ENCODE measurements around the gene ADPRHL1.

Gene ADPRHL1

DNA sequence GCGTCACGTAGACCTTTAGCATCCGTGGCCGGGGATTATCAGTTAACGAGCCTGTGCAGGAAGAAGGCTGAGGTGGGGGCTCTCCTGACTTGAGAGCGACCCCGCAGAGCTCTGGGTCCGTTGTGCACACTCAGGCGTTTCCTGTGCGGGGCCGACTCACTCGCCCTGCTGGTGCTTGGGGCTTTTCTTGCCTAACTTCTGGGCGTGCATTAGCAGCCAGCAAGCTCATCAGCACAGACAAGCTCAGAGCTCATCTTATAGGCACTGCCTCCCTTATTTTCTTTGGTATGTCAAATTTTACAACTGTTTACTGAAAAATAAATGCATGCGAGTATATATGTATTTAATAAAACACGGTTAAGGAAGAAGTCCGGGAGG is 23.7 kb downstream of the ADPRHL1 start:
- Histone ChIP-seq H4K20me1 (ENCODE audit: insufficient read depth) (no peaks in the 10 kb centered on the region), H3K4me2 (no peak overlapping the region), H3K79me2 (ENCODE audit: insufficient read depth, low read depth) (no peaks in the 10 kb centered on the region), H3K36me3 (ENCODE audit: insufficient read depth) (no peaks in the 10 kb centered on the region), H3K4me1 (ENCODE audit: low read depth, poor library complexity, severe bottlenecking) (peaks cover 17% of the 10 kb centered on the region), H3K27me3 (ENCODE audit: insufficient read depth, low read depth) (no peaks in the 10 kb centered on the region), H2AFZ (ENCODE audit: low read depth) (no peak overlapping the region), H3K27ac (no peak overlapping the region), H3K4me3 (IDR thresholded peaks at IDR 0.05; ENCODE audit: insufficient read depth, low read depth, low read length) (no peak overlapping the region), H3K9ac (no peak overlapping the region)
- TF ChIP-seq, protein P1, sequence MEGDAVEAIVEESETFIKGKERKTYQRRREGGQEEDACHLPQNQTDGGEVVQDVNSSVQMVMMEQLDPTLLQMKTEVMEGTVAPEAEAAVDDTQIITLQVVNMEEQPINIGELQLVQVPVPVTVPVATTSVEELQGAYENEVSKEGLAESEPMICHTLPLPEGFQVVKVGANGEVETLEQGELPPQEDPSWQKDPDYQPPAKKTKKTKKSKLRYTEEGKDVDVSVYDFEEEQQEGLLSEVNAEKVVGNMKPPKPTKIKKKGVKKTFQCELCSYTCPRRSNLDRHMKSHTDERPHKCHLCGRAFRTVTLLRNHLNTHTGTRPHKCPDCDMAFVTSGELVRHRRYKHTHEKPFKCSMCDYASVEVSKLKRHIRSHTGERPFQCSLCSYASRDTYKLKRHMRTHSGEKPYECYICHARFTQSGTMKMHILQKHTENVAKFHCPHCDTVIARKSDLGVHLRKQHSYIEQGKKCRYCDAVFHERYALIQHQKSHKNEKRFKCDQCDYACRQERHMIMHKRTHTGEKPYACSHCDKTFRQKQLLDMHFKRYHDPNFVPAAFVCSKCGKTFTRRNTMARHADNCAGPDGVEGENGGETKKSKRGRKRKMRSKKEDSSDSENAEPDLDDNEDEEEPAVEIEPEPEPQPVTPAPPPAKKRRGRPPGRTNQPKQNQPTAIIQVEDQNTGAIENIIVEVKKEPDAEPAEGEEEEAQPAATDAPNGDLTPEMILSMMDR (conservative IDR thresholded peaks at IDR 0.05; ENCODE audit: low read depth, low read length), result no peak

DNA sequence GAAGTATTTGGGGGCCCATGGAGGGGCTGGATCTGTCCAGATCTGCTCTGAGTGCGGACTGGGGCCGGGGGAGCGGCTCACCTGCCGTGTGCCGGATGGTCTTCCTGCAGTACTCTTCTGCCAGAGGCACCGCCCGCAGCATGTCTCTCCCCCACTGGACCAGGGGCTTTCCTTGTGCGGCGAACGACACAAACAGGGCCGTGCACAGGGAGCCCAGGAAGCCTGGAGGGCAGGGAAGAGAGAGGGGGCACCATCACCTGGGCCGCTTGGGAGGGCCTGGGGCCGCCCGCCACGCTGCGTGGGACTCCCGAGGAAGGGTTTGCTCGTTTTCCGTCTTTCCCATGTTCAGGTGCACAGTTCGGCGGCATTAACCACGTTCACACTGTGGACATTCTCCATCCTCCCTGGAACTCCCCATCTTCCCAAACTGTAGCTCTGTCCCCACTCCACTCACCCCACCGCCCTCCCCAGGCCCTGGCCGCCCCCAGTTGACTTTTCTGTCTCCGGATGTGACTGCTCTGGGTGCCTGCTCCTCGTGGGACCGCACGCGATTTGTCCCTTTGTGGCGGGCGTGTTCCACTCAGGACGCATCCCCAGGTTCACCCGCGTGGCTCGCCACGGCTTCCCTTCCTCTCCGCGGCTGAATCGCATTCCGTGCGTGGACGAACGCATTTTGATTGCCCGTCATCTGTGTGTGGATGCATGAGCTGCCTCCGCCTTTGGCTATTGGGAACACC is 24.2 kb downstream of the ADPRHL1 start:
- Histone ChIP-seq H3K27me3 (ENCODE audit: insufficient read depth, low read depth) (no peaks in the 10 kb centered on the region), H3K27ac (no peak overlapping the region), H3K4me2 (no peak overlapping the region), H2AFZ (ENCODE audit: low read depth) (no peak overlapping the region), H3K4me1 (ENCODE audit: low read depth, poor library complexity, severe bottlenecking) (peaks cover 17% of the 10 kb centered on the region), H4K20me1 (ENCODE audit: insufficient read depth) (no peaks in the 10 kb centered on the region), H3K9ac (no peak overlapping the region), H3K79me2 (ENCODE audit: insufficient read depth, low read depth) (no peaks in the 10 kb centered on the region), H3K36me3 (ENCODE audit: insufficient read depth) (no peaks in the 10 kb centered on the region), H3K4me3 (IDR thresholded peaks at IDR 0.05; ENCODE audit: insufficient read depth, low read depth, low read length) (no peak overlapping the region)
- TF ChIP-seq, protein P1 (conservative IDR thresholded peaks at IDR 0.05; ENCODE audit: low read depth, low read length), result no peak

DNA sequence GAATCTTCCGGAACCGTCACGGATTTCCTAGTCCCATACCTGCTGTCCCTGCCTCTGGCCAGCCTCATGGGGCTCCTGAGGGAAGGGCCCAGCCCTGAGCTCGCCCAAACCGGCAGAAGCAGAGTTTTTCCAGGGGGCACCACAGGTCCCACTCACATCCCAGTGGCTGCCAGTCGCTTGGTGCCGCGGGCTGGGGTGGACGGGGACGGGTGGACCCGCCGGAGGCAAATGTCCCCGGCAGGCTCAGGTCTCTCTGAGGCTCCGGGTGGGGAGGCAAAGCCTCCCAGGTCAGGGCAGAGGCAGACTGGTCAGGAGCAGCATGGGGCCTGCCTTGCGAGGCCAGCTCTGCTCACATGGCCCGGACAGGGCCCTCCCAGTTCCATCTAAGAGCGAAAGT is 24.8 kb downstream of the ADPRHL1 start:
- H2AFZ ChIP-seq (ENCODE audit: low read depth), result no peak overlapping the region
- no peak overlapping the region for H3K27ac ChIP-seq
- H3K36me3 ChIP-seq (ENCODE audit: insufficient read depth), result no peaks in the 10 kb centered on the region
- H4K20me1 ChIP-seq (ENCODE audit: insufficient read depth), result no peaks in the 10 kb centered on the region
- no peaks in the 10 kb centered on the region for H3K79me2 ChIP-seq (ENCODE audit: insufficient read depth, low read depth)
- H3K4me1 ChIP-seq (ENCODE audit: low read depth, poor library complexity, severe bottlenecking), result peaks cover 17% of the 10 kb centered on the region
- TF ChIP-seq, protein P1 (conservative IDR thresholded peaks at IDR 0.05; ENCODE audit: low read depth, low read length), result no peak
- no peaks in the 10 kb centered on the region; the same call in 1 of the 2 replicates for H3K27me3 ChIP-seq (ENCODE audit: insufficient read depth, low read depth)
- H3K9ac ChIP-seq, result no peak overlapping the region
- H3K4me2 ChIP-seq, result no peak overlapping the region
- H3K4me3 ChIP-seq (IDR thresholded peaks at IDR 0.05; ENCODE audit: insufficient read depth, low read depth, low read length), result no peak overlapping the region

DNA sequence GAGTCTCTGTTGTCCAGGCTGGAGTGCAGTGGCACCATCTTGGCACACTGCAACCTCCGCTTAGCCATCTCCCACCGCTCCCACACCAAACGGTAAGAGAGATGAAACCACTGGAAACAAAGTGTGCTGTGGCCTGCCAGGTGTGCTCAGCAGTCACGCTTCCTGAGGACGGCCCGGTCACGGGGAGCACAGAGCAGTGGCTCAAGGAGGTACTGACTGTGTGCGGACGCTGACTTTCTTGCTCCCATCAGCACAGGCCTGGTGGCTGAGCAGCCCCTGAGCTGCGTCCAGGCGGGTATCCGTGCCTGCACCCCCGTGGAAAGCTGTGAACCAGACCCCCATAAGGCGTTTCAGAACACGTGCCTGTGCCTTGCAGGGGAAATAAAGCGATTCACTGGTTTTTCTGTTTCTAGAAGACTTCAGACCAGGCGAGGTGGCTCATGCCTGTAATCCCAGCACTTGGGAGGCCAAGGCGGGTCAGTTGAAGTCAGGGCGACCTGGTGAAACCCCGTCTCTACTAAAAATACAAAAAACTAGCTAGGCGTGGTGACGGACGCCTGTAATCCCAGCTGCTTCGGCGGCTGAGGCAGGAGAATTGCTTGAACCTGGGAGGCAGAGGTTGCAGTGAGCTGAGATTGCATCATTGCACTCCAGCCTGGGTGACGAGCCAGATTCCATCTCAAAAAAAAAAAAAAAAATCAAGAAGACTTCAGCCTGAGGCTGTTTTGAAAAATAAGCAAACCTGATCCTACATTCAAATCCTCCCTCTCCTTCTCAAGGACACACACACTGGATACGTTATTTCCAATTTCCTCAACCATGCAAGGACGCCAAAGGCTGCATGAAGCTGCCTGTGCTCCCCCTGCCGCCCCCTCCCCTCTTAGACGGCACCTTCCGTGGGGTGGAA is 25.5 kb downstream of the ADPRHL1 start:
- Histone ChIP-seq H3K27me3 (ENCODE audit: insufficient read depth, low read depth) (no peaks in the 10 kb centered on the region; the same call in 1 of the 2 replicates), H3K27ac (no peak overlapping the region), H4K20me1 (ENCODE audit: insufficient read depth) (no peaks in the 10 kb centered on the region), H3K79me2 (ENCODE audit: insufficient read depth, low read depth) (no peaks in the 10 kb centered on the region), H3K36me3 (ENCODE audit: insufficient read depth) (no peaks in the 10 kb centered on the region), H3K4me3 (IDR thresholded peaks at IDR 0.05; ENCODE audit: insufficient read depth, low read depth, low read length) (no peak overlapping the region), H3K9ac (no peak overlapping the region), H3K4me2 (no peak overlapping the region; the same call in 1 of the 2 replicates), H3K4me1 (ENCODE audit: low read depth, poor library complexity, severe bottlenecking) (peaks cover 17% of the 10 kb centered on the region), H2AFZ (ENCODE audit: low read depth) (no peak overlapping the region)
- TF ChIP-seq, protein P1 (conservative IDR thresholded peaks at IDR 0.05; ENCODE audit: low read depth, low read length), result no peak

Measured in KMS-11 (cell line).